Subcutaneous abdominal adipose tissue (tissue), 5 donors: ENCODE measurements around the gene MYT1.

ENCODE experiments used
- H3K27ac ChIP-seq: one replicate; pipeline ENCODE4 v1.7.0; 2013; ENCODE audit warnings: low read depth, mild to moderate bottlenecking, inconsistent platforms, low read length, moderate library complexity
- H3K27me3 ChIP-seq, 5 donors: one replicate each; pipeline ENCODE4 v1.7.0; 2013; ENCODE audit warnings: low read length in 5 of 5, inconsistent platforms in 1 of 5; ENCODE audit not compliant: control insufficient read depth in 5 of 5, insufficient read depth in 4 of 5
- H3K36me3 ChIP-seq, 5 donors: one replicate each; pipeline ENCODE4 v1.7.0; 2013; ENCODE audit warnings: low read length in 5 of 5; ENCODE audit not compliant: control insufficient read depth in 5 of 5, insufficient read depth in 5 of 5
- H3K4me1 ChIP-seq, 5 donors: one replicate each; pipeline ENCODE4 v1.7.0; 2013; ENCODE audit warnings: low read length in 5 of 5, mild to moderate bottlenecking in 3 of 5, moderate library complexity in 1 of 5; ENCODE audit not compliant: control insufficient read depth in 5 of 5, insufficient read depth in 5 of 5
- H3K4me3 ChIP-seq, 5 donors: one replicate each; pipeline ENCODE4 v1.7.0; 2013; ENCODE audit warnings: low read length in 5 of 5, low read depth in 1 of 5
- H3K9ac ChIP-seq, 5 donors: one replicate each; pipeline ENCODE4 v1.7.0; 2013; ENCODE audit warnings: low read length in 5 of 5, mild to moderate bottlenecking in 4 of 5, moderate library complexity in 3 of 5
- H3K9me3 ChIP-seq, 5 donors: one replicate each; pipeline ENCODE4 v1.7.0; 2013; ENCODE audit warnings: low read length in 5 of 5; ENCODE audit not compliant: control insufficient read depth in 5 of 5
- donor health status: healthy.
- donor health status: healthy.
- donor health status: healthy.
- donor health status: healthy.
- donor health status: healthy.

The MYT1 gene

GRCh38 chr20:64146936-64147477 is 17.2 kb upstream of the MYT1 start:
- Histone ChIP-seq H3K9ac (no peak overlapping the region), H3K27me3 (peaks cover 6 to 23% (median 10%) of the 10 kb centered on the region in 5 donors), H3K27ac (no peak overlapping the region), H3K4me1 (no peaks in the 10 kb centered on the region), H3K36me3 (no peaks in the 10 kb centered on the region), H3K9me3 (peaks cover 2 to 16% (median 10%) of the 10 kb centered on the region in 5 donors), H3K4me3 (no peak overlapping the region)

- H3K4me3 ChIP-seq, result no peak overlapping the region
- peaks cover 2 to 16% (median 10%) of the 10 kb centered on the region in 5 donors for H3K9me3 ChIP-seq
- H3K36me3 ChIP-seq, result no peaks in the 10 kb centered on the region
- no peak overlapping the region for H3K9ac ChIP-seq
- no peak overlapping the region for H3K27ac ChIP-seq
- peaks cover 0 to 16% (median 8%) of the 10 kb centered on the region in 5 donors for H3K27me3 ChIP-seq
- no peaks in the 10 kb centered on the region for H3K4me1 ChIP-seq
Measured at GRCh38 chr20:64148581-64148980, 15.7 kb upstream of the MYT1 start.

GRCh38 chr20:64149141-64149540 is 15.1 kb upstream of the MYT1 start:
- no peak overlapping the region for H3K9ac ChIP-seq
- no peak overlapping the region for H3K27ac ChIP-seq
- H3K4me3 ChIP-seq, result no peak overlapping the region
- no peaks in the 10 kb centered on the region for H3K36me3 ChIP-seq
- peaks cover 2 to 16% (median 10%) of the 10 kb centered on the region in 5 donors for H3K9me3 ChIP-seq
- peaks cover 0 to 19% (median 12%) of the 10 kb centered on the region in 5 donors for H3K27me3 ChIP-seq
- no peaks in the 10 kb centered on the region for H3K4me1 ChIP-seq

GRCh38 chr20:64149809-64150560 is 14.3 kb upstream of the MYT1 start:
- H3K9ac ChIP-seq, result no peak overlapping the region
- no peak overlapping the region for H3K4me3 ChIP-seq
- H3K27ac ChIP-seq, result no peak overlapping the region
- H3K4me1 ChIP-seq, result no peaks in the 10 kb centered on the region
- no peaks in the 10 kb centered on the region for H3K36me3 ChIP-seq
- H3K9me3 ChIP-seq, result peaks cover 2 to 11% (median 9%) of the 10 kb centered on the region in 5 donors
- peaks cover 7 to 26% (median 16%) of the 10 kb centered on the region in 5 donors for H3K27me3 ChIP-seq

- H3K36me3 ChIP-seq, result no peaks in the 10 kb centered on the region
- no peak overlapping the region for H3K9ac ChIP-seq
- peaks cover 8 to 27% (median 20%) of the 10 kb centered on the region in 5 donors for H3K27me3 ChIP-seq
- H3K4me3 ChIP-seq, result no peak overlapping the region
- no peaks in the 10 kb centered on the region for H3K4me1 ChIP-seq
- no peak overlapping the region for H3K27ac ChIP-seq
- H3K9me3 ChIP-seq, result peaks cover 0 to 4% (median 0%) of the 10 kb centered on the region in 5 donors
Measured at GRCh38 chr20:64150756-64151632, 13.3 kb upstream of the MYT1 start.

GRCh38 chr20:64151633-64152530 is 12.4 kb upstream of the MYT1 start:
- no peak overlapping the region for H3K27ac ChIP-seq
- H3K4me3 ChIP-seq, result no peak overlapping the region
- no peak overlapping the region for H3K9ac ChIP-seq
- H3K9me3 ChIP-seq, result peaks cover 0 to 4% (median 0%) of the 10 kb centered on the region in 5 donors
- no peaks in the 10 kb centered on the region for H3K4me1 ChIP-seq
- peaks cover 8 to 35% (median 23%) of the 10 kb centered on the region in 5 donors for H3K27me3 ChIP-seq
- no peaks in the 10 kb centered on the region for H3K36me3 ChIP-seq

- H3K27me3 ChIP-seq, result peaks cover 8 to 44% (median 28%) of the 10 kb centered on the region in 5 donors
- peaks cover 0 to 4% (median 0%) of the 10 kb centered on the region in 5 donors for H3K9me3 ChIP-seq
- H3K36me3 ChIP-seq, result no peaks in the 10 kb centered on the region
- H3K9ac ChIP-seq, result no peak overlapping the region
- no peak overlapping the region for H3K27ac ChIP-seq
- no peak overlapping the region for H3K4me3 ChIP-seq
- H3K4me1 ChIP-seq, result no peaks in the 10 kb centered on the region
Measured at GRCh38 chr20:64152906-64153305, 11.3 kb upstream of the MYT1 start.

- Histone ChIP-seq H3K9me3 (peaks cover 0 to 4% (median 0%) of the 10 kb centered on the region in 5 donors), H3K36me3 (no peaks in the 10 kb centered on the region), H3K9ac (no peak overlapping the region), H3K27me3 (peaks cover 8 to 44% (median 28%) of the 10 kb centered on the region in 5 donors), H3K27ac (no peak overlapping the region), H3K4me3 (no peak overlapping the region), H3K4me1 (no peaks in the 10 kb centered on the region)
Measured at GRCh38 chr20:64153410-64153809, 10.8 kb upstream of the MYT1 start.

- peaks cover 0 to 4% (median 0%) of the 10 kb centered on the region in 5 donors for H3K9me3 ChIP-seq
- H3K4me3 ChIP-seq, result no peak overlapping the region
- no peaks in the 10 kb centered on the region for H3K4me1 ChIP-seq
- H3K36me3 ChIP-seq, result no peaks in the 10 kb centered on the region
- no peak overlapping the region for H3K27ac ChIP-seq
- no peak overlapping the region for H3K9ac ChIP-seq
- peaks cover 10 to 46% (median 31%) of the 10 kb centered on the region in 5 donors for H3K27me3 ChIP-seq
Measured at GRCh38 chr20:64153861-64154589, 10.2 kb upstream of the MYT1 start.
